ENCODE results near the gene ARMH3.

Gene ARMH3

DNA sequence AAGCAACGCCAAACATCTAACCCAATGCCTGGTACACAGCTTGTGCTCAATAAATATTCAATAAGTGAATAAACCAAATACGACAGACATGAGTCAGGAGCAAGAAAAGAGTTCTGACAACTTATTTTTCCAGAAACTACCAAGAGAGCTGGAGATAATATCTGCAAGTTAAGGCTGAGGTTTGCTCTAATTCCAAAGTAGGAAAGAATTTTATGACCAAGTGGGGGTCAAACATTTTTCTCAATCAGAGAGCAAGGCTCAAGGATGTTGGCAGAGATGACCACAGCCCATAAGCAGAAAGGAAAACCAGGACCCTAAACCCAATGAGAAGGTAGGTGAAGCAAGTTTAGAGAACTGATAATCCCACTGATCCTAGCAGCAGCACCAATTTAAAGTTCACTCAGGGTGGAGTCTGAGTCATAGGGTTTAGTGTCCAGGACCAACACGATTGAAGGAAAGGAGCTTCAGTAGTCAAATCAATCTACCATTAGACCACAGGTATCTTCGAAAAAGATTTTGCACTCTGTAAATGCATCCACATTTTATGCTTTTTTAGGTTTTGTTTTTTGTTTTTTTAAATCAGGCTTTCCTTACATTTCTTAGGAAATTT is 163.1 kb downstream of the ARMH3 start:
- no peak for FAIRE-seq

DNA sequence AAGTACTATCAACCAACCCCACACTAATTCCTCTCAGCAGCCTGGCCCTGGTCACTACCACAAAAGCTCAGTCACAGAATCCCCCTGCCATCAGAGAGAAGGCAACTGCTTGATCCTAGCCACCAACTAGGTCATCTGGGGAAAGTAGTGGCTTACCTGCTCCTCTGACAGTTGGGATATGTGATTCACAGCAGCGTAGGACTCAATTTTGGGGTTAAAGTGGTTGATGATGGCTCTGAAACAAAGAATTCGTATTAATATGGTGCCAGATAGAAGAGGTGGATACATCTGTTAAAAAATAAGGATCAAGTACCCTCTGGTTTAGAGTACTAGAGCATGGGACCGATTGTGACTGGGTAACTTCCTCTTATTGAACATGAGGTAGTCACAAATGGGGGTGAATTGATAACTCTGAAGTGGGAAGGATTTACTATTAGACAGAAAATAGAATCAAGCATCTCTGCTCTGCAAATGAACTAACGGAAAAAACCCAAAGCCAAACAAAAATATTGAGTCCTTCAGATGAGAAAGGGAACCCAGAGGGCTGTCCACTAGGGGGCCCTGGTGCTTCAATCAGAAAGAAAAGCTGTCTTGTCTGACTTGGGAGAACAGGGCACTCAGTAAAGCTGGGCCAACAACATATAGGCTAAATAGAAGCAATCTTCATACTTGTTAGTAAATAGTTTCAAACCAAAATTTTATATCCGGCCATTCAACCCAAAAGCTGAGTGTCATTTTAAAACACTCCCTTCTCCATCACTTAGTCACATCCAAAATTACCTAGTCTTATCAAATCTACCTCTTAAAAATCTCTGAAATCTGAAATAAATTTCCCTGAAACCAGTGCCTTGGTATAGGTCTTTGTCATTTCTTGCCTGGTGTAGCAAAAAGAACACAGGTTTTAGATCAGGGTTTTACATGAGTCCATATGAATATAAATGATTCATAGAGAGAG is 166.4 kb downstream of the ARMH3 start:
- peak; percentile 95 for FAIRE-seq

GRCh38 chr10:101888251-101888949 is 167.6 kb downstream of the ARMH3 start:
- no peak for FAIRE-seq

DNA sequence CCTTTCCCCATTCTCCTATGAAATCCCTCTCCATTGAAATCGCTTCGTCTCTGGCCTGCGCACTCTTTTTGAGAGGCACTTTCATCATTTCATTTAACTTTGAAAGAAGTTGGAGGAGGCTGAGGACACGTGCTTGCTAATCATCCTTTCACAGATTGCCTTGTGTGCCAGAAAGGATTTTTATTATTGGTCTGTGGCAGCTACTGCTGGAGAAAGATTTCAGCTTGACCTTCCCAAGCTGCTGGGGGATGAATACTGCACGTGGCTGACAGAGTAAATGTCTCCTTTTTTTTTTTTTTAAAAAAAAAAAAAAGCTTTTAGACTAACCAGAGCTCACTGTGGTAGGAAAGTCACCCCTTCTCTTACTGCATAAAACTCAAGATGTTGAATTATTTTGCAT is 168.2 kb downstream of the ARMH3 start:
- no peak for FAIRE-seq

- FAIRE-seq: no peak
Measured at GRCh38 chr10:101886521-101887312, 169.3 kb downstream of the ARMH3 start.

GRCh38 chr10:101881036-101881774 is 174.8 kb downstream of the ARMH3 start:
- no peak for FAIRE-seq

- FAIRE-seq: no peak
Measured at GRCh38 chr10:101880232-101880573, 175.8 kb downstream of the ARMH3 start.

DNA sequence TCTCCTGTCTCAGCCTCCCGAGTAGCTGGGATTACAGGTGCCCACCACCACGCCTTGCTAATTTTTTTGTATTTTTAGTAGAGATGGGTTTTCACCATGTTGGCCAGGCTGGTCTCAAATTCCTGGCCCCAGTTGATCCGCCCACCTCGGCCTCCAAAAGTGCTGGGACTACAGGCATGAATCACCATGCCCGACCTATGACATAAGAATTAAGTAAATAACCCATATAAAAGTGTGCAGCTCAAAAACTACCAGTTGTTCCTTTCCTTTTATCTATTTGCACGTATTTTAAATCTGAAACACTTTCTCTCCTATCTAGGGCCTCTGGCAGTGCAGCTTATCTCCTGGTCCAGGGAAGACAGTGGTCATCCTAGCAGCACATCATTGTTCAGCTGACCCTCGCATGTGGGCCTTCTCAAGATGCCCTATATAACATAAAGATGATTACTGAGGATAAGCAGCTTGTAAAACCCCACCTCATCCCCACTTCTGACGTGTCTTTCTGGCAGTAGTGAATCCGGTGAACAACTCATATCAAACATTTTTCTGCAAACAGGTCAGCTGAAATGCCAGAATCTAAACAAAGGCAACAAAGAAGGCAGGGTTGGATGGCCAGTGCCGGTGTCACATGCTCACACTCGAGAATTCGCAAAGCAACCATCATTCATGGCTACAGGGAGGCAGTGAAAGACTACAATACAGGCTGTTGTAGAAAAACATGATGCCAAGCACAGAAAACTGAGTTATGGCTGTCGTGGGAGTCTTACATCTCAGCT is 176.3 kb downstream of the ARMH3 start:
- FAIRE-seq: no peak

DNA sequence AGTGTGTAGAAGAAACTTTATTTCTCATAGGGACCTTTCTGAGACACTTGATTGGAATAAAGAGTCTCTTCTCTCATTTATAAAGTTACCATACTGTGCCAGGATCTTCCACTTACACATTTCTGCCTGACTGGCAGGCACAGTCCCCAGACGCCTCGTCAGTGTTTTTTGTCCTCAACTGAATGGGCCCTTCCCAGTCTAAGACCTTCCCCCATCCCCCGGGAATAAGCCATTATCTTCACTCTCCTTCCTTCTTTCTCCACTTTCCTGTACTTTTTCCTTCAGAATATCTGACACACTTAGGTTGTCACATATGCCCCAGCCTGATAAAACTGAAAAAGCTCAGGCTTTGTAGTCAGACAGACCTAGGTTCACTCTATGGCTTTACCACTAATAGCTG is 177.1 kb downstream of the ARMH3 start:
- FAIRE-seq: no peak

DNA sequence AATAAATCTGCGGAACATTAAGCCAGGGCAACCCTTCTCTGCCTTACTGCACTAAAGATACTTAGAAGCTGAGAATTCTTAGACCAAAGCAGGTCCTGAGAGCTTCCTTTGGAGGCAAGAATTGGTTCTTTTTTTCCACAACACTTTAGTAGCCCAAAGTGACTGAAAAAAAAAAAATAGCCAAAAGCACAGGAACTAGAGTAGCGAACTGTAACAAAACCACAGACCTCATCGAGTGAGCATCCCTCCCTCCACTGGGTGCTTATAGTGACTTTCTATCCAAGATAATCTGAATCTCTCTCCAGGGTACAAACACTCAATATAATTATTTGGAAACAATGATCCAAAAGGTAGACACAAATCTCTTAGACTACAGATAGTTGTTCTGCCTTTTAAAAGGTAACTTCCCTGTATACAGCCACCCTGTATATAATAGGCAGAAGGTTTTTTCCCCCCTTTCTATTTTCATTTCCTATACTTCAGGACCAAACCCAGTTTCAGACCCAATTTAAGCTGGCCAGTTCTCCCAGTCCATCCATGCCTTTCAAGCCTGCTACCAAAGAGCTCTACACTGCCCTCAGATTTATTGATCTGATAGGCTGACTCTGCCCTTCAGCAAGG is 180.8 kb downstream of the ARMH3 start:
- FAIRE-seq: no peak

DNA sequence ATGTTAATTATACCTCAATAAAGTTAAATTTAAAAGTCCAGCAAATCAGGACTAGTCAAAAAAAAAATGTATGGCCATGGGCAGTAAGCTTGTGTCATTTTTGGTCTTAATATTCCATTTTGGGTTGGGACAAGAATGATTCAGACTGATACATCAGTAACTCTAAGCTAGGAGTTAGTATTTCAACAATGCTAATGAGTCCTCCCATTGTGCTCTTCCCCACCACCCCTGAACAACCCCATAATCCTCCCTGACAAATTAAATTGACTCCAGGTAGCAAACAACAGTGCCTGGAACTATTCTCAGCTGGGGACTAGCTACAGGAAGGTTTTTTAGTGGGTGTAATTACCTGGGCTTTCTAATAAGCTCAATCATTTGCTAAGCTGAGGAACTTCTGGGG is 181.7 kb downstream of the ARMH3 start:
- no peak for FAIRE-seq

DNA sequence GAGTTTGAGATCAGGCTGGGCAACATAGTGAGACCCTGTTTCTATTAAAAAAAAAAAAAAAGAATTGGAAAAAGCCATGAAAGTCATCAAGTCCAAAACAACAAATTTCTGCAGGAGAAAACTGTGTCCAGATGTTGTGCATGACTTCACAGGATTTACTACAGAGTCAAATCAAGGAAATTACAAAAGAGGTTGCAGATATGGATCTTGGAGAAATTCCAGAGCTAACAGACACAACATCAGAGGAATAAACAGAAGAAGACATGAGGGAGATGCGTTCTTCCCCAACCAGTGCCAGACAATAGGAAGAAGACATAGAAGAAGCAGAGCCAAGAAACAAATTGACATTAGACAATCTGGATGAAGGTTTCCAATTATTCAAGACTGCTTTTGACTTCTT is 188.0 kb downstream of the ARMH3 start:
- no peak for FAIRE-seq

GRCh38 chr10:101859530-101859929 is 196.4 kb downstream of the ARMH3 start:
- FAIRE-seq: no peak

- no peak for FAIRE-seq
Measured at GRCh38 chr10:101858723-101859500, 197.1 kb downstream of the ARMH3 start.

DNA sequence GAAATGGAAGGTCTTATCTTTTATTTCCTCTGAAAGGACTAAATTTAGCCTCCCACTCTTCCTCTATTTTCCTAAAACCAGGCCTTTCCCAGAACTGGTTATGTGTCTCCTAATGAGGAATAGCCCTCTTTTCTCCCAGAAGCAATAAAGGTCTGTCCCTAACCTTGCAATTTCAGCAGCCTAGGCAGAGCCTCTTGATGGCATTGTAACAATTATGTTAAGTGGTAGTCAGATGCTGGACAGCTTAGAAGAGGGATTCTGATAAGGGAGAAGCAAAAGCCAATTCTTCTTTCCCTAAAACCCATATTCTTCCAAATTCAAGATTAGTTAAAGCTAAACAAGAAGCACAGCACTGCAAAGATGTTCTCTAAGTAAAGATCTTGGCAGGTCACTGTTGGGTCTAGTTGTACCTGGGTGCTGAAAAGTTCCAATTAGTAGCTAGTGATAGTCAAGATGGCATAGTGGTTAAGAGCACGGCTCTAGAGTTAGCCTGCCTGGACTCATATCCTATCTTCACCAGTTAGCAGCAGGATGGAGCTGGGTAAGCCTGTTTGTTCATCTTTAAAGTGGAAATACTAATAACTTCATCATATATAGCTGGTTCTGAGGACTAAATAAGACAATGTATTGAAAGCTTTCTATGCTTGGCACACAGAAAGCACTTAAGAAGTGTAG is 198.0 kb downstream of the ARMH3 start:
- FAIRE-seq: no peak

- FAIRE-seq: no peak
Measured at GRCh38 chr10:101856626-101857025, 199.3 kb downstream of the ARMH3 start.

DNA sequence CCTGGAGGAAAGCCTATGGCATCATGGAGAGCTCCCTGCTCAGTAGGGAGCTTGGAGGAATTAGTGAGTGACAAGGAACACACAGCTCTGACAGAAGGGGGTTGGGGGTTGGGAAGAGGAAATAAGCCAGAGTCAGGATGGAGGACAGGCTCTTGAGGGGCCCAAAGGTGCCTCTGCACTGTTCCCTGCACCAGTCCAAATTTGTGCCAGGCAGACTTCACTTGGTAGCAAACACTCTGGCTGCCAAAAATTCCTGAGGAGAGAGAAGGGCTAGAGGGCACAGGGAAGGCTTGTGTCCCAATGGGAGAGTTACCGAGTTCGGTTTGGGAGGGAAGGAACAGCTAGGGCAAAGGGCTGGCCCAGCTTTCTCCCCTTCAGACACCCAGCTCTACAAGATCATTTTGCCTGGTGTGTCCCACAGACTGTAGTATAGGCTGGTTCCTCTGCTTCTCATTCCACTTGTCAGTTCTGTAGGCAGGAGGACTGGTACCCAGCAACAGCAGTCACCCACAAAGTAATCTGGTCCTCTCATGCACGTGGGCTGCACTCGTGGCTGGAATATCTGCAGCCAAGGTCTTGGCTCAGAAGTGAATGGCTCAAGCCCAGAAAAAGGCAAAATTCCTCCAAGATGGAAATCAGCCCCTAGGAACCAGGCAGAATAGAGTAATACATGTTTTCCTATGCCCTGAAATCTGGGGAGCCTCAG is 204.4 kb downstream of the ARMH3 start:
- no peak for FAIRE-seq

DNA sequence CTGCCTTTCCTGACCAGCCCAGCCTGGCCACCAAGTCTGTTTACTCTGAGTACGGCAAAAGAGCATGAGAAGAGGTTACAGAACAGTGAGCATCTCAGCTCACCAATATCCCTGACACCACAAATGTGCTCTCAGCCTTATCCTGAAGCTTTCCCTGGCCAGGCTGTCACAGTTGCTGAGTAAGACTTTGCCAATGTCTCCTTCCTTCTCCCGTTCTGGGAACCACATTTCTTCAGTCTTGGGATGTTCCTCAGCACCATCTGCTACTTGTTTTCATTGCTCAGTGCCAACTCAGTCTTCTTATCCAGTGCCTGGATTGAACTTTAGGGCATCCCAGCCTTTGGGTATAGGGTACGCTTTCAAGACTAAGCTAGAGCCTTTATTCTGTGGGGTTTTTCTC is 205.2 kb downstream of the ARMH3 start:
- FAIRE-seq: no peak

DNA sequence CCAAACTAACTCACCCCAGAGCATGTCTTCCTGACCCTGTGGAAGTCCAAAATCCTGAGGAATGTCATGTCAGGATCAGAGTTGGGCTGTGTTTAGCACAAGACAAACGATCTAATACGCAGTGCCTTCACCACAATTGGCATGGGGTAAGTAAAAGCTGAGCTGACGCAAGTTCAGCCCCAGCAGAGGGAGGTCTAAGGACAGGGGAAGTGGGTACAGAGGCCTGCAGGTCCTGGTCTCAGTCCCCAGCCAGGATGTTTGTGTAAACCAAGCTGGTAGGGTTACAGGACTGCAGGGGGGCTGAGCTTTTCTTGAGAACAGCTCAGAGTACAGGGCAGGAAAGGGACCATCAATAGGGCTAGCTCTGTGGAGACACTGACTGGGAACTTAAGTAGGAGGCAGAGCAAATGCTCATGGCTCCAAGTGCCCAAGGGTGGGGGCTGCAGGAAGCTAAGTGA is 207.1 kb downstream of the ARMH3 start:
- FAIRE-seq: no peak

Measured in TTC549 (cell line).